GM12878 (cell line): ENCODE measurements around the gene NHERF2. TPM values are rescaled to one million over a fixed set of nuclear protein-coding genes. Genes with fewer than 3 reads are reported as not detected.

ENCODE experiments used
- ATAC-seq: fragments of 200-7000 bp; cut with Tn5 transposase; 3 replicates; pipeline ENCODE4 v1.9.1; 2020; ENCODE audit warnings: mild to moderate bottlenecking, moderate library complexity
- BruUV-seq: library from RNA; stranded (reverse); fragments of 400-500 nt; replicated peaks from 2 replicates; lab custom pipeline; 2021; lab: Mats Ljungman, UMichigan
- CTCF ChIA-PET: fragments of 300-600 bp; sonication (Branson Sonifier 250); formaldehyde crosslinking; extraction: SDS; loops from one replicate; lab custom pipeline; 2021; ENCODE audit warnings: inconsistent platforms; lab: Yijun Ruan, JAX
- POLR2A ChIA-PET: fragments of 350-600 bp; formaldehyde crosslinking; extraction: SDS; loops from one replicate; lab custom pipeline; 2021; ENCODE audit warnings: inconsistent platforms; lab: Charles Lee
- RAD21 ChIA-PET: fragments of 300-600 bp; sonication (Branson Sonifier 250); formaldehyde crosslinking; loops from one replicate; lab custom pipeline; 2023; ENCODE audit warnings: antibody characterized with exemption; ENCODE audit not compliant: unreplicated experiment; lab: Charles Lee
- SMC1A ChIA-PET: fragments of 300-600 bp; sonication (Branson Sonifier 250); formaldehyde crosslinking; loops from one replicate; lab custom pipeline; 2023; ENCODE audit not compliant: unreplicated experiment, uncharacterized antibody; lab: Charles Lee
- DNase-seq: peaks from one replicate; pipeline ENCODE4 v3.0.0-alpha.2; 2011; ENCODE audit warnings: low read depth, low spot score
- FAIRE-seq: peaks from 3 replicates; lab custom pipeline; 2011; peaks lifted over from hg19 to GRCh38; lab: Jason Lieb, UNC
- H2AFZ ChIP-seq: 2 replicates; pipeline ENCODE4 v1.6.0; 2011; ENCODE audit warnings: low read depth, low read length, control low read depth; ENCODE audit not compliant: control insufficient read depth
- H3K27ac ChIP-seq: 2 replicates; pipeline ENCODE4 v1.5.1; 2011; ENCODE audit warnings: control low read depth; ENCODE audit not compliant: control insufficient read depth, insufficient read depth
- H3K27me3 ChIP-seq, 2 experiments: replicated peaks in 1 of 2; 2 replicates each; pipeline versions ENCODE4 v1.6.0 to v1.6.1; 2011; ENCODE audit warnings: low read length in 1 of 2; ENCODE audit not compliant: control insufficient read depth in 2 of 2, insufficient read depth in 2 of 2
- H3K36me3 ChIP-seq, 2 experiments: 2 replicates each; pipeline ENCODE4 v1.5.1; 2011; ENCODE audit warnings: low read length in 1 of 2; ENCODE audit not compliant: control insufficient read depth in 2 of 2, insufficient read depth in 2 of 2
- H3K4me1 ChIP-seq: 2 replicates; pipeline ENCODE4 v1.6.1; 2011; ENCODE audit warnings: mild to moderate bottlenecking, low read length, moderate library complexity, mixed read lengths; ENCODE audit not compliant: control insufficient read depth, insufficient read depth
- H3K4me2 ChIP-seq: 2 replicates; pipeline ENCODE4 v1.6.0; 2011; ENCODE audit warnings: control low read depth; ENCODE audit not compliant: control insufficient read depth, insufficient read depth
- H3K4me3 ChIP-seq: fragments of 200-600 bp; sonication (generic); 2 replicates; pipeline ENCODE4 v1.5.1; 2016
- H3K79me2 ChIP-seq: 2 replicates; pipeline ENCODE4 v1.6.0; 2011; ENCODE audit warnings: low read length; ENCODE audit not compliant: control insufficient read depth, insufficient read depth
- H3K9ac ChIP-seq: 2 replicates; pipeline ENCODE4 v1.8.0; 2011; ENCODE audit warnings: low read length, control low read depth, mixed read lengths; ENCODE audit not compliant: control insufficient read depth, insufficient read depth
- H3K9me3 ChIP-seq: replicated peaks from 3 replicates; pipeline ENCODE4 v1.5.1; 2011; ENCODE audit warnings: mild to moderate bottlenecking, low read length; ENCODE audit not compliant: control insufficient read depth, insufficient read depth
- H4K20me1 ChIP-seq: 2 replicates; pipeline ENCODE4 v1.6.0; 2011; ENCODE audit not compliant: control insufficient read depth, insufficient read depth
- HCFC1 ChIP-seq: fragments of 150-350 bp; IDR thresholded peaks from 2 replicates; pipeline ENCODE4 v1.6.1; 2014; ENCODE audit warnings: low read length
- HDAC6 ChIP-seq: fragments of 200-600 bp; sonication (generic); IDR thresholded peaks from one replicate; pipeline ENCODE4 v1.8.0; 2017; ENCODE audit warnings: antibody characterized with exemption; ENCODE audit not compliant: unreplicated experiment
- IKZF2 ChIP-seq, 2 experiments: fragments of 450-650 bp; IDR thresholded peaks; 2 replicates each; pipeline ENCODE4 v1.6.1; 2017; ENCODE audit warnings: mild to moderate bottlenecking in 2 of 2, moderate library complexity in 2 of 2
- LARP7 ChIP-seq: fragments of 450-650 bp; IDR thresholded peaks from 2 replicates; pipeline ENCODE4 v1.6.1; 2017; ENCODE audit warnings: mild to moderate bottlenecking
- MLLT1 ChIP-seq: fragments of 450-650 bp; IDR thresholded peaks from 2 replicates; pipeline ENCODE4 v1.6.1; 2016; ENCODE audit warnings: mild to moderate bottlenecking
- NR2F1 ChIP-seq: fragments of 450-650 bp; conservative IDR thresholded peaks from 2 replicates; pipeline ENCODE4 v1.6.1; 2017; ENCODE audit warnings: mild to moderate bottlenecking
- POLR2AphosphoS2 ChIP-seq: IDR thresholded peaks from 2 replicates; pipeline ENCODE4 v1.6.1; 2011; ENCODE audit warnings: low read depth, mild to moderate bottlenecking, low read length, improper control_type of control experiment, moderate library complexity
- RAD21 ChIP-seq: IDR thresholded peaks from 2 replicates; pipeline ENCODE4 v1.6.1; 2011; ENCODE audit warnings: mild to moderate bottlenecking, low read depth, low read length, moderate library complexity; ENCODE audit not compliant: insufficient read depth
- SMAD1 ChIP-seq: fragments of 450-650 bp; IDR thresholded peaks from 2 replicates; pipeline ENCODE4 v1.6.1; 2018; ENCODE audit warnings: mild to moderate bottlenecking, low read depth; ENCODE audit not compliant: partially characterized antibody
- SMAD5 ChIP-seq: IDR thresholded peaks from 2 replicates; pipeline ENCODE4 v1.6.1; 2016; ENCODE audit warnings: antibody characterized with exemption, low read depth
- YY1 ChIP-seq: IDR thresholded peaks from 2 replicates; pipeline ENCODE4 v1.6.1; 2011; ENCODE audit warnings: low read depth, mild to moderate bottlenecking, low read length
- ZNF384 ChIP-seq: IDR thresholded peaks from 2 replicates; pipeline ENCODE4 v1.6.1; 2012; ENCODE audit warnings: low read depth, mild to moderate bottlenecking, low read length, improper control_type of control experiment, borderline replicate concordance
- WGBS: methylation state at CpG from one replicate; pipeline ENCODE4 v1.1.6; 2016; ENCODE audit warnings: low lambda C conversion rate; ENCODE audit not compliant: insufficient replicate concordance, insufficient coverage; ENCODE audit errors: missing lambda C conversion rate; 5-methylcytosine and 5-hydroxymethylcytosine counted together
- in situ Hi-C: fragments of 300-500 bp; cut with MboI; formaldehyde crosslinking; loops from 9 replicates; pipeline ENCODE4 v1.14.3; 2018; ENCODE audit warnings: mixed read lengths
- intact Hi-C: fragments of 100-400 bp; cut with micrococcal nuclease; formaldehyde crosslinking; loops from one replicate; pipeline ENCODE4 v1.14.2; 2022; ENCODE audit not compliant: unreplicated experiment
- polyA plus RNA-seq, 11 experiments: library from polyadenylated mRNA; depleted of rRNA in 4 of 11; unstranded in 6 of 11; stranded (reverse) in 5 of 11; fragments of >200 nt; fragmentation: Nextera tagmentation in 4 of 11; fragmentation: Illumina TruSeq in 1 of 11; extraction: Ambion mirVana in 4 of 11; extraction: Trizol in 1 of 11; gene quantifications; 1 replicate in 1 of 11; 2 replicates in 10 of 11; pipeline versions ENCODE4 v1.2.1 to v1.2.3, GENCODE V29; 2011 to 2016; ENCODE audit warnings: inconsistent platforms in 2 of 11, missing spikeins in 2 of 11, low read depth in 1 of 11
- total RNA-seq, 4 experiments: library from RNA; depleted of rRNA in 3 of 4; stranded (reverse); fragments of >200 nt in 3 of 4; fragmentation: Illumina TruSeq in 1 of 4; extraction: Trizol in 1 of 4; gene quantifications; 2 replicates each; pipeline versions ENCODE4 v1.2.1 to v1.2.3, GENCODE V29; 2013 to 2021
- TF ChIP-seq, protein P1 (sequence below): fragments of 450-650 bp; IDR thresholded peaks from 2 replicates; pipeline ENCODE4 v1.6.1; 2017; ENCODE audit warnings: borderline replicate concordance
- TF ChIP-seq, protein P2 (sequence below): fragments of 450-650 bp; IDR thresholded peaks from 2 replicates; pipeline ENCODE4 v1.6.1; 2018; ENCODE audit warnings: mild to moderate bottlenecking, low read depth, moderate library complexity; ENCODE audit not compliant: partially characterized antibody

The NHERF2 gene
- total and polyA plus RNA-seq, 10 of the 15 experiments (the other 5 are each of a cell fraction or from before 2014, with no cell fraction given): 0.05 to 0.31 (median 0.08) TPM; not detected in 4

- TF ChIP-seq NR2F1 (no peak), YY1 (no peak)
- TF ChIP-seq, protein P1, sequence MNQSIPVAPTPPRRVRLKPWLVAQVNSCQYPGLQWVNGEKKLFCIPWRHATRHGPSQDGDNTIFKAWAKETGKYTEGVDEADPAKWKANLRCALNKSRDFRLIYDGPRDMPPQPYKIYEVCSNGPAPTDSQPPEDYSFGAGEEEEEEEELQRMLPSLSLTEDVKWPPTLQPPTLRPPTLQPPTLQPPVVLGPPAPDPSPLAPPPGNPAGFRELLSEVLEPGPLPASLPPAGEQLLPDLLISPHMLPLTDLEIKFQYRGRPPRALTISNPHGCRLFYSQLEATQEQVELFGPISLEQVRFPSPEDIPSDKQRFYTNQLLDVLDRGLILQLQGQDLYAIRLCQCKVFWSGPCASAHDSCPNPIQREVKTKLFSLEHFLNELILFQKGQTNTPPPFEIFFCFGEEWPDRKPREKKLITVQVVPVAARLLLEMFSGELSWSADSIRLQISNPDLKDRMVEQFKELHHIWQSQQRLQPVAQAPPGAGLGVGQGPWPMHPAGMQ: no peak
Measured at GRCh38 chr16:2042171-2042985, 15.7 kb downstream of the NHERF2 start (continued).

GRCh38 chr16:2042986-2043666, 16.4 kb downstream of the NHERF2 start:
- H4K20me1 ChIP-seq: no peaks in the 10 kb centered on the region
- BruUV-seq: no TSS peak
- FAIRE-seq: no peak
- CTCF ChIA-PET: no interaction called here
- 96% methylated on average over 11 of the region's 11 CpGs for WGBS
- peaks cover 0 to 1% of the 10 kb centered on the region in 2 experiments; a peak in 2 of 4 replicates for H3K36me3 ChIP-seq
- no peaks in the 10 kb centered on the region for H3K9me3 ChIP-seq
- H3K27me3 ChIP-seq: no peaks in the 10 kb centered on the region
- H3K9ac ChIP-seq: no peak overlapping the region
- no peak overlapping the region for H2AFZ ChIP-seq
- peaks cover 8% of the 10 kb centered on the region for H3K79me2 ChIP-seq
- intact Hi-C loops (no loop called here), in situ Hi-C loops (no loop called here)
- H3K4me3 ChIP-seq: no peak overlapping the region
- H3K27ac ChIP-seq: no peak overlapping the region
- 0 out of 2 replicates have a peak overlapping the region, but pooled peaks have one; percentile 30 for H3K4me2 ChIP-seq
- SMC1A ChIA-PET: no interaction called here
- POLR2A ChIA-PET: interaction anchor here (2.3 kb wide), 1 partner anchor 112 kb away, joined by 11 read pairs; the partner anchor contains the start of gene TRAF7
- RAD21 ChIA-PET: no interaction called here
- peaks cover 18% of the 10 kb centered on the region for H3K4me1 ChIP-seq
- no peak for DNase-seq
- no peak for ATAC-seq
- TF ChIP-seq LARP7 (no peak), MLLT1 (no peak), POLR2AphosphoS2 (no peak), HCFC1 (no peak), ZNF384 (no peak), SMAD5 (no peak), SMAD1 (no peak), HDAC6 (no peak), RAD21 (no peak), IKZF2 (IDR thresholded peaks at IDR 0.05) (no peak)
- TF ChIP-seq, protein P1: no peak
- TF ChIP-seq, protein P2, sequence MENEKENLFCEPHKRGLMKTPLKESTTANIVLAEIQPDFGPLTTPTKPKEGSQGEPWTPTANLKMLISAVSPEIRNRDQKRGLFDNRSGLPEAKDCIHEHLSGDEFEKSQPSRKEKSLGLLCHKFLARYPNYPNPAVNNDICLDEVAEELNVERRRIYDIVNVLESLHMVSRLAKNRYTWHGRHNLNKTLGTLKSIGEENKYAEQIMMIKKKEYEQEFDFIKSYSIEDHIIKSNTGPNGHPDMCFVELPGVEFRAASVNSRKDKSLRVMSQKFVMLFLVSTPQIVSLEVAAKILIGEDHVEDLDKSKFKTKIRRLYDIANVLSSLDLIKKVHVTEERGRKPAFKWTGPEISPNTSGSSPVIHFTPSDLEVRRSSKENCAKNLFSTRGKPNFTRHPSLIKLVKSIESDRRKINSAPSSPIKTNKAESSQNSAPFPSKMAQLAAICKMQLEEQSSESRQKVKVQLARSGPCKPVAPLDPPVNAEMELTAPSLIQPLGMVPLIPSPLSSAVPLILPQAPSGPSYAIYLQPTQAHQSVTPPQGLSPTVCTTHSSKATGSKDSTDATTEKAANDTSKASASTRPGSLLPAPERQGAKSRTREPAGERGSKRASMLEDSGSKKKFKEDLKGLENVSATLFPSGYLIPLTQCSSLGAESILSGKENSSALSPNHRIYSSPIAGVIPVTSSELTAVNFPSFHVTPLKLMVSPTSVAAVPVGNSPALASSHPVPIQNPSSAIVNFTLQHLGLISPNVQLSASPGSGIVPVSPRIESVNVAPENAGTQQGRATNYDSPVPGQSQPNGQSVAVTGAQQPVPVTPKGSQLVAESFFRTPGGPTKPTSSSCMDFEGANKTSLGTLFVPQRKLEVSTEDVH: no peak
